ENCODE data around the gene SLC30A5. TPM values are rescaled to one million over a fixed set of nuclear protein-coding genes. Genes with fewer than 3 reads are reported as not detected.
"Not testable (repeated sequence)": the region's sequence is repeated elsewhere in the genome, so short reads cannot be mapped to it uniquely, and the experiment has no call there.

SLC30A5 gene
- 10 to 100 TPM; 17.7 to 18.6 TPM for total RNA-seq
- total RNA-seq, result 26.0 to 74.5 reads per million in 2 donors

- no peaks in the 10 kb centered on the region for H3K27me3 Mint-ChIP-seq
- no peaks in the 10 kb centered on the region for H3K9me3 ChIP-seq (ENCODE audit: control insufficient read depth, low read length, poor library complexity, severe bottlenecking)
- peak within 1 kb of the TSS; percentile 94 for H3K4me3 Mint-ChIP-seq
- DNase-seq, result peak; percentile 94 to 98 (median 95)
- H3K36me3 Mint-ChIP-seq (ENCODE audit: low read depth), result no peaks in the 10 kb centered on the region
- peaks cover 25% of the 10 kb centered on the region for H3K4me1 Mint-ChIP-seq
- peak within 1 kb of the TSS; percentile 87 for H3K27ac Mint-ChIP-seq
- peak; percentile 98 for ATAC-seq
These were observed at the start of gene SLC30A5 for GRCh38 chr5:69093771-69094482. TSS of gene SLC30A5 (plus strand) at chr5:69094014. CDS start at chr5:69094256, 242 bp downstream.

GRCh38 chr5:69045213-69045612 lies 48.6 kb upstream of the SLC30A5 start:
- not testable (repeated sequence) for H3K27ac Mint-ChIP-seq; H3K4me3 Mint-ChIP-seq; H3K4me1 Mint-ChIP-seq; DNase-seq; H3K27me3 Mint-ChIP-seq; H3K9me3 ChIP-seq (ENCODE audit: control insufficient read depth, low read length, poor library complexity, severe bottlenecking); ATAC-seq; H3K36me3 Mint-ChIP-seq (ENCODE audit: low read depth)

- Mint-ChIP-seq H3K4me1 (peaks cover 4% of the 10 kb centered on the region), H3K27ac (no peak overlapping the region), H3K27me3 (peaks cover 13% of the 10 kb centered on the region), H3K4me3 (no peak overlapping the region), H3K36me3 (ENCODE audit: low read depth) (no peaks in the 10 kb centered on the region)
- H3K9me3 ChIP-seq (ENCODE audit: control insufficient read depth, low read length, poor library complexity, severe bottlenecking), result no peaks in the 10 kb centered on the region
- no peak for DNase-seq
- no peak for ATAC-seq
These were observed 47.3 kb upstream of the SLC30A5 start for GRCh38 chr5:69046375-69046957.

- H3K36me3 Mint-ChIP-seq (ENCODE audit: low read depth), result no peaks in the 10 kb centered on the region
- H3K4me3 Mint-ChIP-seq, result no peak overlapping the region
- no peak overlapping the region for H3K27ac Mint-ChIP-seq
- H3K27me3 Mint-ChIP-seq, result peaks cover 13% of the 10 kb centered on the region
- DNase-seq, result no peak
- H3K4me1 Mint-ChIP-seq, result peaks cover 4% of the 10 kb centered on the region
- no peaks in the 10 kb centered on the region for H3K9me3 ChIP-seq (ENCODE audit: control insufficient read depth, low read length, poor library complexity, severe bottlenecking)
- ATAC-seq, result no peak
These were observed 45.6 kb upstream of the SLC30A5 start for GRCh38 chr5:69048230-69048629.

GRCh38 chr5:69049151-69049550 lies 44.7 kb upstream of the SLC30A5 start:
- H3K4me1 Mint-ChIP-seq, result peaks cover 2% of the 10 kb centered on the region
- H3K27me3 Mint-ChIP-seq, result peaks cover 13% of the 10 kb centered on the region
- no peak overlapping the region for H3K27ac Mint-ChIP-seq
- H3K9me3 ChIP-seq (ENCODE audit: control insufficient read depth, low read length, poor library complexity, severe bottlenecking), result no peaks in the 10 kb centered on the region
- H3K4me3 Mint-ChIP-seq, result no peak overlapping the region
- H3K36me3 Mint-ChIP-seq (ENCODE audit: low read depth), result no peaks in the 10 kb centered on the region
- ATAC-seq, result no peak
- DNase-seq, result no peak

- H3K27me3 Mint-ChIP-seq, result peaks cover 13% of the 10 kb centered on the region
- H3K4me1 Mint-ChIP-seq, result peaks cover 2% of the 10 kb centered on the region
- ATAC-seq (no peak), DNase-seq (no peak)
- no peak overlapping the region for H3K27ac Mint-ChIP-seq
- H3K4me3 Mint-ChIP-seq, result no peak overlapping the region
- no peaks in the 10 kb centered on the region for H3K36me3 Mint-ChIP-seq (ENCODE audit: low read depth)
- no peaks in the 10 kb centered on the region for H3K9me3 ChIP-seq (ENCODE audit: control insufficient read depth, low read length, poor library complexity, severe bottlenecking)
These were observed 44.0 kb upstream of the SLC30A5 start for GRCh38 chr5:69049796-69050195.

GRCh38 chr5:69050214-69050613 lies 43.6 kb upstream of the SLC30A5 start:
- H3K9me3 ChIP-seq (ENCODE audit: control insufficient read depth, low read length, poor library complexity, severe bottlenecking), result no peaks in the 10 kb centered on the region
- Mint-ChIP-seq H3K4me3 (no peak overlapping the region), H3K4me1 (peaks cover 2% of the 10 kb centered on the region), H3K36me3 (ENCODE audit: low read depth) (no peaks in the 10 kb centered on the region), H3K27me3 (peaks cover 13% of the 10 kb centered on the region), H3K27ac (no peak overlapping the region)
- no peak for ATAC-seq
- no peak for DNase-seq

GRCh38 chr5:69052181-69052580 lies 41.6 kb upstream of the SLC30A5 start:
- Mint-ChIP-seq H3K4me1 (no peaks in the 10 kb centered on the region), H3K36me3 (ENCODE audit: low read depth) (no peaks in the 10 kb centered on the region), H3K4me3 (no peak overlapping the region), H3K27me3 (peaks cover 7% of the 10 kb centered on the region), H3K27ac (no peak overlapping the region)
- DNase-seq (no peak), ATAC-seq (no peak)
- no peaks in the 10 kb centered on the region for H3K9me3 ChIP-seq (ENCODE audit: control insufficient read depth, low read length, poor library complexity, severe bottlenecking)

GRCh38 chr5:69074664-69075521 lies 18.9 kb upstream of the SLC30A5 start:
- no peak overlapping the region for H3K27ac Mint-ChIP-seq
- DNase-seq (no peak), ATAC-seq (no peak)
- peaks cover 2% of the 10 kb centered on the region for H3K4me1 Mint-ChIP-seq
- H3K27me3 Mint-ChIP-seq, result peaks cover 4% of the 10 kb centered on the region
- no peaks in the 10 kb centered on the region for H3K9me3 ChIP-seq (ENCODE audit: control insufficient read depth, low read length, poor library complexity, severe bottlenecking)
- peaks cover 2% of the 10 kb centered on the region for H3K36me3 Mint-ChIP-seq (ENCODE audit: low read depth)
- H3K4me3 Mint-ChIP-seq, result no peak overlapping the region

GRCh38 chr5:69075522-69076179 lies 18.2 kb upstream of the SLC30A5 start:
- peak overlapping the region; percentile 7 for H3K4me3 Mint-ChIP-seq
- ATAC-seq (no peak), DNase-seq (no peak)
- H3K27me3 Mint-ChIP-seq, result no peaks in the 10 kb centered on the region
- no peaks in the 10 kb centered on the region for H3K9me3 ChIP-seq (ENCODE audit: control insufficient read depth, low read length, poor library complexity, severe bottlenecking)
- H3K36me3 Mint-ChIP-seq (ENCODE audit: low read depth), result peaks cover 2% of the 10 kb centered on the region
- H3K27ac Mint-ChIP-seq, result peak overlapping the region; percentile 8
- H3K4me1 Mint-ChIP-seq, result peaks cover 2% of the 10 kb centered on the region

- DNase-seq, result no peak
- H3K4me3 Mint-ChIP-seq, result no peak overlapping the region
- peaks cover 6% of the 10 kb centered on the region for H3K4me1 Mint-ChIP-seq
- no peaks in the 10 kb centered on the region for H3K36me3 Mint-ChIP-seq (ENCODE audit: low read depth)
- H3K27me3 Mint-ChIP-seq, result no peaks in the 10 kb centered on the region
- ATAC-seq, result no peak
- no peak overlapping the region for H3K27ac Mint-ChIP-seq
- H3K9me3 ChIP-seq (ENCODE audit: control insufficient read depth, low read length, poor library complexity, severe bottlenecking), result no peaks in the 10 kb centered on the region
These were observed 14.8 kb upstream of the SLC30A5 start for GRCh38 chr5:69078921-69079540.

- no peak for ATAC-seq
- H3K27ac Mint-ChIP-seq, result no peak overlapping the region
- H3K9me3 ChIP-seq (ENCODE audit: control insufficient read depth, low read length, poor library complexity, severe bottlenecking), result no peaks in the 10 kb centered on the region
- DNase-seq, result no peak
- H3K4me3 Mint-ChIP-seq, result no peak overlapping the region
- H3K36me3 Mint-ChIP-seq (ENCODE audit: low read depth), result no peaks in the 10 kb centered on the region
- no peaks in the 10 kb centered on the region for H3K27me3 Mint-ChIP-seq
- peaks cover 6% of the 10 kb centered on the region for H3K4me1 Mint-ChIP-seq
These were observed 14.3 kb upstream of the SLC30A5 start for GRCh38 chr5:69079556-69079955.

All from T-helper 17 cell (primary cell).